ENCODE measurements around the gene RAB11FIP4.

- TF ChIP-seq POLR2AphosphoS5 (IDR thresholded peaks at IDR 0.05; ENCODE audit: borderline replicate concordance, low read depth, low read length) (no peak), EZH2 (IDR thresholded peaks at IDR 0.05) (no peak), FOXP2 (optimal IDR thresholded peaks at IDR 0.05; ENCODE audit: control extremely low read depth, extremely low read length, insufficient read depth) (no peak)
Observed at GRCh38 chr17:31584438-31585279, 193.2 kb downstream of the RAB11FIP4 start.

All from SK-N-MC (cell line).